ENCODE measurements around the gene BBC3. TPM values are rescaled to one million over a fixed set of nuclear protein-coding genes. Genes with fewer than 3 reads are reported as not detected.

Gene BBC3
- total and polyA plus RNA-seq, 2 of the 4 experiments (the other 2 are of a cell fraction): 1.6 to 6.5 TPM

GRCh38 chr19:47225746-47226425, 5.1 kb downstream of the BBC3 start (continued):
- peak; percentile 99 for TF ChIP-seq POLR2A (IDR thresholded peaks at IDR 0.05; ENCODE audit: low read depth, low read length)

DNA sequence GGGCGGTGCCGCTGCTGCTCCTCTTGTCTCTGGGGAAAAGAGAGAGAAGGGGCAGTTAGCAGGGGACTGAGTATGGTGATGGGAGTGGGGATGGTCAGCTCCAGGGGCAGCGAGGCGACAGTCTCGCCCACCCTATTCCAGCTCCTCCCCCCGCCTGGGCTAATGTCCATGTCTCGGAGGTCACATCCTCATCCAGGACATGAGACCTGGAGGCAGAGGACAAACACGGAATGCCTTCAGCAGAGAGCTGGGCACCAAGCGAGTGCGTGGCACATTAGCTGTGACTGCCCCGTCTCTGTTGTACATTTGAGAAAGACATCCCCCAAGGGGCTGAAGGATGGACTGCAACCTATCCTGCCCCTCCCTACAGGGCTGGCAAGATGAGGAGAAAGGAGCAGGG, 9.1 kb downstream of the BBC3 start:
- in situ Hi-C loops (cut with MboI; ENCODE audit: low sequenced_read_pairs): no loop called here
- Histone ChIP-seq H4K20me1 (ENCODE audit: insufficient read depth, low read length) (peaks cover 9% of the 10 kb centered on the region), H3K36me3 (ENCODE audit: control insufficient read depth, insufficient read depth, low read length) (peaks cover 28% of the 10 kb centered on the region), H2AFZ (replicated peaks; ENCODE audit: low read length, poor library complexity) (no peak overlapping the region), H3K9ac (ENCODE audit: low read depth, low read length) (no peak overlapping the region), H3K18ac (ENCODE audit: low read depth, low read length) (no peak overlapping the region), H3K9me3 (ENCODE audit: control insufficient read depth, insufficient read depth, low read length) (no peaks in the 10 kb centered on the region), H3K9me1 (ENCODE audit: insufficient read depth, low read length) (0 out of 2 replicates have a peak, but pooled peaks cover 5% of the 10 kb centered on the region), H4K5ac (ENCODE audit: low read depth, low read length) (no peak overlapping the region), H2AK9ac (replicated peaks; ENCODE audit: low read depth, low read length, poor library complexity) (no peak overlapping the region), H3K14ac (replicated peaks; ENCODE audit: low read depth, low read length) (no peak overlapping the region), H2BK5ac (ENCODE audit: low read depth, low read length, poor library complexity, severe bottlenecking) (no peak overlapping the region), H2BK120ac (ENCODE audit: low read depth, low read length) (no peak overlapping the region), H3K4me3 (ENCODE audit: insufficient read depth, low read depth, low read length) (no peak overlapping the region), H3K56ac (ENCODE audit: extremely low read depth, insufficient read depth, low read length) (no peak overlapping the region), H3K23ac (ENCODE audit: low read depth, low read length) (no peak overlapping the region), H2AK5ac (ENCODE audit: low read depth, low read length) (no peak overlapping the region), H4K91ac (ENCODE audit: insufficient read depth, low read depth, low read length) (no peak overlapping the region), H3K4me2 (ENCODE audit: low read depth, low read length) (no peak overlapping the region), H3K79me1 (ENCODE audit: low read depth in 1 of 2, low read length in 2 of 2) (peaks cover 0 to 34% of the 10 kb centered on the region in 2 experiments), H2BK20ac (ENCODE audit: low read depth, low read length) (no peak overlapping the region), H3K27me3 (ENCODE audit: control insufficient read depth, insufficient read depth, low read length) (no peaks in the 10 kb centered on the region), H3K4me1 (ENCODE audit: control insufficient read depth, insufficient read depth, low read length) (peaks cover 10% of the 10 kb centered on the region), H4K8ac (ENCODE audit: low read depth in 2 of 2, low read length in 2 of 2) (no peak overlapping the region), H3K27ac (ENCODE audit: insufficient read depth, low read length) (no peak overlapping the region), H2BK15ac (ENCODE audit: low read depth, low read length) (no peak overlapping the region), H3K4ac (ENCODE audit: low read depth, low read length) (no peak overlapping the region)
- dilution Hi-C loops (cut with HindIII; ENCODE audit: low sequenced_read_pairs, unreplicated experiment): no loop called here
- DNase-seq (no peak), ATAC-seq (ENCODE audit: low read depth) (no peak)
- no TSS peak for BruUV-seq (replicated peaks)
- no peak for TF ChIP-seq MAFK (IDR thresholded peaks at IDR 0.05; ENCODE audit: low read depth, low read length)
- 100% methylated on average over 1 of the region's 11 CpGs; no CpG with 5 or more reads in 1 of the 2 experiments for WGBS, 2 experiments (ENCODE audit: extremely low coverage in 2 of 2, insufficient read length in 1 of 2)
- ChIA-PET CTCF (no interaction called here), POLR2A (ENCODE audit: unreplicated experiment) (no interaction called here)
- intact Hi-C loops (cut with micrococcal nuclease): no loop called here
